Measurements from ENCODE around the gene SLC17A9.

SLC17A9 gene

DNA sequence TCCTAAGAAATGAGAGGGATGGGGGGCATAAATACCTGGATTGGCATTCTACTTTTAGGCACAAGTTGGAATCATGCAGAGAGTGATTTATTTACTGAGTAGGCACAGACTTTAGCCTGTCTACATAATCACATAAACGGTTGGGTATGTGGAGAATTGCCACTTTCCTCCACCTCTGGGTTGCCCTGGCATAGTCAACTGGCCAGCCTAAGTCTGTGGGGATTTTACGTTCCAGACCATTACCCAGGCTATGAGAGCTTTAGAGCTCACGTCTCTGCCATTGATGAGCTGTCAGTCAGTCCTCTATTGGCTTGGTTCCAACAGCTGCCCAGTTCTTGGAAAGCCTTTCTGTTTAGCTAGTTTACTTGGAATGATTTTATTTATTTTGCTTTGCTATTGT lies 59.3 kb downstream of the SLC17A9 start:
- no peak overlapping the region for H3K4me3 ChIP-seq (ENCODE audit: insufficient read depth, low read depth, low read length)
- H3K4me1 ChIP-seq (ENCODE audit: control insufficient read depth, insufficient read depth, low read length): peaks cover 30% of the 10 kb centered on the region
- H3K36me3 ChIP-seq (ENCODE audit: control insufficient read depth, insufficient read depth, low read length): no peaks in the 10 kb centered on the region
- H3K27ac ChIP-seq (ENCODE audit: insufficient read depth, low read depth, low read length, poor library complexity, severe bottlenecking): no peak overlapping the region
- H3K27me3 ChIP-seq (ENCODE audit: control insufficient read depth, insufficient read depth, low read length, poor library complexity, severe bottlenecking): peaks cover 76% of the 10 kb centered on the region
- H3K9me3 ChIP-seq (ENCODE audit: control insufficient read depth, low read length): no peaks in the 10 kb centered on the region
- 78 to 82% methylated on average over 3 of the region's 3 CpGs for WGBS, 2 experiments

GRCh38 chr20:63013207-63013606 lies 60.7 kb downstream of the SLC17A9 start:
- Histone ChIP-seq H3K4me1 (ENCODE audit: control insufficient read depth, insufficient read depth, low read length) (peaks cover 15% of the 10 kb centered on the region), H3K9me3 (ENCODE audit: control insufficient read depth, low read length) (no peaks in the 10 kb centered on the region), H3K4me3 (ENCODE audit: insufficient read depth, low read depth, low read length) (no peak overlapping the region), H3K27ac (ENCODE audit: insufficient read depth, low read depth, low read length, poor library complexity, severe bottlenecking) (no peak overlapping the region), H3K27me3 (ENCODE audit: control insufficient read depth, insufficient read depth, low read length, poor library complexity, severe bottlenecking) (peaks cover 62% of the 10 kb centered on the region), H3K36me3 (ENCODE audit: control insufficient read depth, insufficient read depth, low read length) (no peaks in the 10 kb centered on the region)

DNA sequence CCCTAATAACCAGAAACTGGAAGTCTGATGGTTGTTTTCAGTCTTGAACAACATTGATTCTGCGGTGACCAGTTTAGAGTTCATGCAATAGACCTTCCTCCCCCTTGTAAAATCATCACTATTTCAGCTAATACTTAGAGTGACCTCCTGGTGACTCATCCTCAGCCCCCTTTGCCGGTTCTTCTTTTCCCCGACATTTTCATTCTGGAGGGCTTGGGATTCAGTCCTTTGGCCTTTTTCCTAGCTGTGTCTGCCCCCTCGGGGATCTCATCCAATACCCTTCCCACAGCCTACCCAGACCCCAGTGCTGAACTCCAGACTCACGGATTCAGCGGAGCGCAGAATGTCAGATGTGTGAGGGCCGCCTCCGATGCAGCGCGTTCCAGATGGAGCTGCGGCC lies 61.8 kb downstream of the SLC17A9 start:
- no peaks in the 10 kb centered on the region for H3K9me3 ChIP-seq (ENCODE audit: control insufficient read depth, low read length)
- H3K4me1 ChIP-seq (ENCODE audit: control insufficient read depth, insufficient read depth, low read length): peaks cover 7% of the 10 kb centered on the region
- no peaks in the 10 kb centered on the region for H3K36me3 ChIP-seq (ENCODE audit: control insufficient read depth, insufficient read depth, low read length)
- peaks cover 51% of the 10 kb centered on the region for H3K27me3 ChIP-seq (ENCODE audit: control insufficient read depth, insufficient read depth, low read length, poor library complexity, severe bottlenecking)
- no peak overlapping the region for H3K4me3 ChIP-seq (ENCODE audit: insufficient read depth, low read depth, low read length)
- WGBS, 2 experiments: 14 to 17% methylated on average over 12 of the region's 12 CpGs
- H3K27ac ChIP-seq (ENCODE audit: insufficient read depth, low read depth, low read length, poor library complexity, severe bottlenecking): no peak overlapping the region

DNA sequence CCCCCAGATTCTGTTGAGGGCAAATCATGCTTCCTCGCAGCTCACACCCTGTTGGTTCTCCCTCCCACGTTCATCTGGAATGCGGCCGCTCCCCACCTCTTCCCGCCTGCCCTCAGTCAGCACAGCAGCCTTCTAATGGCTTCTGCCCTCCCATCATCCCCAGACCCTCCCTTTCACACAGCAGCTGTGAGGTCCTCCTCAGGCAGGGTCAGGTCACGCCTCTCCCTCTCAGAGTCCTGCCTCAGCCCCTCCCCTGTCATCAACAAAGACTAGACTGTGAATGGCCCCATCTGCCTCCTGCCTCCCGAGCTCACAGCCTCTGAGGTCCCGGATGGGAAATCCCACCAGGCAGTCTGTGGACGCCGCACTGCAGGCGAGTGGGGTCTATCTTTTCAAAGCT lies 62.2 kb downstream of the SLC17A9 start:
- WGBS, 2 experiments: 6% methylated on average over 11 of the region's 11 CpGs
- Histone ChIP-seq H3K9me3 (ENCODE audit: control insufficient read depth, low read length) (no peaks in the 10 kb centered on the region), H3K27me3 (ENCODE audit: control insufficient read depth, insufficient read depth, low read length, poor library complexity, severe bottlenecking) (peaks cover 47% of the 10 kb centered on the region), H3K27ac (ENCODE audit: insufficient read depth, low read depth, low read length, poor library complexity, severe bottlenecking) (no peak overlapping the region), H3K36me3 (ENCODE audit: control insufficient read depth, insufficient read depth, low read length) (no peaks in the 10 kb centered on the region), H3K4me3 (ENCODE audit: insufficient read depth, low read depth, low read length) (no peak overlapping the region), H3K4me1 (ENCODE audit: control insufficient read depth, insufficient read depth, low read length) (peaks cover 7% of the 10 kb centered on the region)

DNA sequence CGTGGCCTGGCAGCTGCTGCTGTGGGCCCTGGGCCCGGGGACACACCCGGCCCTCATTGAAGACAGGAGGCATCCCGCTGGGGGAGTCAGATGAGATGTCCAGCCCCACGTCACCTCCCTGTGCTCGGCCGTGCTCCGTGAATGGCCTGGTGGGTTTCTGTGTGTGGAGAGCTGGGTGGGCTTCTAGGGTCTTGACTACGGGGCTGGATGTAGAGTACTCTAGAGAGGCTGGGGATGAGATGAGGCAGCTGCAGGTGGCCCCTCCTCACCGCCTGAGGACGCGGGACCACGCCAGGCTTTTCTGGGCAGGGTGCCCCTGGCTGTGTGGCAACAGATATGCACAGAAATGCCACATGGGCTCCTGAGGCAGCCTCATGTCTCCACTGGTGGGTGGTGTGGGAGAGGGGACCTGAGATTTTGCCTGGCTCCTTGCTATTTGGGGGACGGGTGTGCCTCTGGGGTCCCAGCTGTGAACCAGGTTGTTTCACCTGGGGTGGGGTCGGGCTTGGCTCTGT lies 62.7 kb downstream of the SLC17A9 start:
- no peak overlapping the region for H3K27ac ChIP-seq (ENCODE audit: insufficient read depth, low read depth, low read length, poor library complexity, severe bottlenecking)
- H3K4me3 ChIP-seq (ENCODE audit: insufficient read depth, low read depth, low read length): no peak overlapping the region
- H3K9me3 ChIP-seq (ENCODE audit: control insufficient read depth, low read length): no peaks in the 10 kb centered on the region
- peaks cover 42% of the 10 kb centered on the region for H3K27me3 ChIP-seq (ENCODE audit: control insufficient read depth, insufficient read depth, low read length, poor library complexity, severe bottlenecking)
- no peaks in the 10 kb centered on the region for H3K36me3 ChIP-seq (ENCODE audit: control insufficient read depth, insufficient read depth, low read length)
- WGBS, 2 experiments: 46 to 58% methylated on average over 15 of the region's 15 CpGs
- peaks cover 7% of the 10 kb centered on the region for H3K4me1 ChIP-seq (ENCODE audit: control insufficient read depth, insufficient read depth, low read length)

- no peak overlapping the region for H3K27ac ChIP-seq (ENCODE audit: insufficient read depth, low read depth, low read length, poor library complexity, severe bottlenecking)
Measured at GRCh38 chr20:63015662-63016361, 63.3 kb downstream of the SLC17A9 start.

DNA sequence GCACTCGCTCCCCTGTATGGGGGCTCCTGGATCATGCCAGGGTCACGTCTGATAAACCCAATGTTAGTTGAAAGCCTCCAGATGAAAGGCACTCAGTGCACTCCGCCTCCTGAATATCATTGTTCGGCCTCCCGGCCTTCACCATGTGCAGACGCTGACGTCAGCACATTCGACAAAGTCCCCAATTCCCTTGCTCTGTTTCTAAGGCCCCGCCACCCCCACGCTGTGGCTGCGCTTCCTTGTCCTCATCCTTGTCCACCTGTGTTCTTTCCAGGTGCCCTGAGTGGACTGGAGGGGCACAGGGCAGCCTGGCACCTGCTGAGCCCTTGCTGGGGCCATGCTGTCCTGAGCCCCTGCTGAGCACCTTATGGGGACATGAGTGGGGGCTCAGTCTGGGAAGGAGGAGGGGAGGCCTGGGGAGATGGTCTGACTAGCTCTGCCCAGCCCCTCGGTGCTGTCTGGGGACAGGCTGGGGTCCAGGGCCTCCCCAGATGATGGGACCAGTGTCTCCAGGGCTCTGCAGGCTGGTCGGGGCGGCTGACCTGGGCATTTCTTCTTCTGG lies 64.1 kb downstream of the SLC17A9 start:
- Histone ChIP-seq H3K27ac (ENCODE audit: insufficient read depth, low read depth, low read length, poor library complexity, severe bottlenecking) (no peak overlapping the region), H3K9me3 (ENCODE audit: control insufficient read depth, low read length) (no peaks in the 10 kb centered on the region), H3K4me1 (ENCODE audit: control insufficient read depth, insufficient read depth, low read length) (peaks cover 7% of the 10 kb centered on the region), H3K4me3 (ENCODE audit: insufficient read depth, low read depth, low read length) (no peak overlapping the region), H3K27me3 (ENCODE audit: control insufficient read depth, insufficient read depth, low read length, poor library complexity, severe bottlenecking) (peaks cover 28% of the 10 kb centered on the region), H3K36me3 (ENCODE audit: control insufficient read depth, insufficient read depth, low read length) (no peaks in the 10 kb centered on the region)
- 91 to 92% methylated on average over 14 of the region's 14 CpGs for WGBS, 2 experiments

More at GRCh38 chr20:63015662-63016361, 63.3 kb downstream of the SLC17A9 start:
- H3K27me3 ChIP-seq (ENCODE audit: control insufficient read depth, insufficient read depth, low read length, poor library complexity, severe bottlenecking): peaks cover 36% of the 10 kb centered on the region
- 90 to 91% methylated on average over 21 of the region's 22 CpGs for WGBS, 2 experiments
- no peaks in the 10 kb centered on the region for H3K36me3 ChIP-seq (ENCODE audit: control insufficient read depth, insufficient read depth, low read length)
- H3K4me3 ChIP-seq (ENCODE audit: insufficient read depth, low read depth, low read length): no peak overlapping the region
- H3K4me1 ChIP-seq (ENCODE audit: control insufficient read depth, insufficient read depth, low read length): peaks cover 7% of the 10 kb centered on the region
- H3K9me3 ChIP-seq (ENCODE audit: control insufficient read depth, low read length): no peaks in the 10 kb centered on the region

GRCh38 chr20:63017076-63017825 lies 64.7 kb downstream of the SLC17A9 start:
- 89 to 91% methylated on average over 22 of the region's 22 CpGs for WGBS, 2 experiments
- Histone ChIP-seq H3K9me3 (ENCODE audit: control insufficient read depth, low read length) (no peaks in the 10 kb centered on the region), H3K27me3 (ENCODE audit: control insufficient read depth, insufficient read depth, low read length, poor library complexity, severe bottlenecking) (peaks cover 24% of the 10 kb centered on the region), H3K27ac (ENCODE audit: insufficient read depth, low read depth, low read length, poor library complexity, severe bottlenecking) (no peak overlapping the region), H3K4me3 (ENCODE audit: insufficient read depth, low read depth, low read length) (no peak overlapping the region), H3K36me3 (ENCODE audit: control insufficient read depth, insufficient read depth, low read length) (no peaks in the 10 kb centered on the region), H3K4me1 (ENCODE audit: control insufficient read depth, insufficient read depth, low read length) (peaks cover 7% of the 10 kb centered on the region)

- WGBS, 2 experiments: 92 to 93% methylated on average over 25 of the region's 25 CpGs
- Histone ChIP-seq H3K27me3 (ENCODE audit: control insufficient read depth, insufficient read depth, low read length, poor library complexity, severe bottlenecking) (peaks cover 20% of the 10 kb centered on the region), H3K4me3 (ENCODE audit: insufficient read depth, low read depth, low read length) (no peak overlapping the region)
Measured at GRCh38 chr20:63017826-63018411, 65.4 kb downstream of the SLC17A9 start.

More at GRCh38 chr20:63017826-63018411, 65.4 kb downstream of the SLC17A9 start:
- no peaks in the 10 kb centered on the region for H3K36me3 ChIP-seq (ENCODE audit: control insufficient read depth, insufficient read depth, low read length)
- no peaks in the 10 kb centered on the region for H3K9me3 ChIP-seq (ENCODE audit: control insufficient read depth, low read length)
- no peak overlapping the region for H3K27ac ChIP-seq (ENCODE audit: insufficient read depth, low read depth, low read length, poor library complexity, severe bottlenecking)
- peaks cover 7% of the 10 kb centered on the region for H3K4me1 ChIP-seq (ENCODE audit: control insufficient read depth, insufficient read depth, low read length)

All from ectodermal cell (in vitro differentiated cells).